NCI-H1092 treated with DMSO at 0.1 percent for 48 hours (cell line): ENCODE measurements around the gene ZBTB32.

ENCODE experiments used
- DNase-seq: peaks from one replicate; lab custom pipeline; 2025; lab: John Stamatoyannopoulos, UW

ZBTB32 gene

DNA sequence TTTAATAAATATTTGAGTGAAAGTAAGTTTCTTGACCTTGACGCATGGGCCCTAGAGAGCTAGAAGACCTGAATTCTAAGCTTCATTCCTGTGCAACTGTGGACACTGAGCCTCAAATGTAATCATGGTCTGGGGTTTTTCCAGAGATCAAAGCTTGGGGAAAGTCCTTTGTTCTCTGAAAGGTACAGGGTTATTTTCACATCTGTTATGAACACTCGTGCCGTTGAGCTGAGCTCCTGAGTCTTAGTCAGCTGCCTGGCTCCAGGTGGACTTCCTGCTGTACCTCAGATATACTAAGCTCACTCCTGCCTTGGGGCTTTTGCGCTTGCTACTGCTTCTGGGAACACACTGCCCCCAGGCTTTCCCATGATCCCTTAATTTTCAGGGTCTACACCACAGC is 7.5 kb upstream of the ZBTB32 start:
- DNase-seq: no peak

DNA sequence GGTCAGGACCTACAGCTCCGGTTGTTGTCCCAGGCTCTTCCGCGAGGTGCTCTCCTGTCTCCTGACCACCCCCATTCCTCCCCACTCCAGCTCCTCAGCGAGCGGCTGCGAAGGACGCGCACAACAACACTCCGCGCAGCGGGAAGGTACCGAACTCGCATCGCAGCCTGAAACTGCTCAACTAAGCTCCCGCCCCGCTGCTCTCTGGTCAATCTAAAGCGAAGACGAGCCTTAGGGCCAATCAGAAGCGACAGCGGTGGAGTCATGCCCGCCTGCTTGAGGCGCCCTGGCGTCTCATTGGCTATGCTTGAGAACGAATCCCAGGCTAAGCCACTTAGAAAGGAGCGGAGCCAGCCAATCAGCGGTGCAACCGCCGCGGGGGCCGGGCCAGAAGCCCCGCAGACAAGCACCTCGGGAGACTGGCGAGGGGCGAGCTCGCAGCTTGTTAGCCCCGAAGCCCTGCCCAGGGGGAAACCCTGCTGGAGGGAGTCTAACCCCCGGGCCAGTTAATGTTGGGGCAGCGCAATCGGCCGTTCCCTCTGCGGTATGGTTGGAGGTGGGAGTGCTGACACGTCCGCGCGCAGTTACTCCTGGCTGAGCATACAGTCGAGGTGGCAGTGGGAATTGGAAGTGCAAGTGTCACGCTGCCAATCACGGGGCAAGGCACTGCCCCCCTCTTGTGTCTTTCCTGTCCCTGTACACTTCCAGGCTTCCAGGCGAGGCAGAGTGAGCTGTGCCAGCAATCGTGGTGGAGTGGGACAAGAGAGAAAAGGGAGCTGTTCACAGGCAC is 1.9 kb upstream of the ZBTB32 start:
- DNase-seq: peak; percentile 96

DNA sequence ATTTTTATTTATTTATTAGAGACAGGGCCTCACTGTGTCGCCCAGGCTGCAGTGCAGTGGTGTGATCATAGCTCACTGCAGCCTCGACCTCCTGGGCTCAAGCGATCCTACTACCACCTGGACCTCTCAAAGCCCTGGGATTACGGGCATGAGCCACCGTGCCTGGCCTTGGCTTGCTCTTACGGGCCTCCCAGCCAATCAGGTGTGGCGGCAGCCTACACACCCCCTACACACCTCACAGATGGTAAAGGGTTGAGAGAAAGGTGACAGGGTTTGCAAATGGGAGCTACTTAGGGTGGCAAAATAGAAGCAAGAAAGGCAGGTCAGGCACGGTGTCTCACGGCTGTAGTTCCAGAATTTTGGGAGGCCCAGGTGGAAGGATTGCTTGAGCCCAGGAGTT is 1.0 kb upstream of the ZBTB32 start:
- DNase-seq: no peak

DNA sequence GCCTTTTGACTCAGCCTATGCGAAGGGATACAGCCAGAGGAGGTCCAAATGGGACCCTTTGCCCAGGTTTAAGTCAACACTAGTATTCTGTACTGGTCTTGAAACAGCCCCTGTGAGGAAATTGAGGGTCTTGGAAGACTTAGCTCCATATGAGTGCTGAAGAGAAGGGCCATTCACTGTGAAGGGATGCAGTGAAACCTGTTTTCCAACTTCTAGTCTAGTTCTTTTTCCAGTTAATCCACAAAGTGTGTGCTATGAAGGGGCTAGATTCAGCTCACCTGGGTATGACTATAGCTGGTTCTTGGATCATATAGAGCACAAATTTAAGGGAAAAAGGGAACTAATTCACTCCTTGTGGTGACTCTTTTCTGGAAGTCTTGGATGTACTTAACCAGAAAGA is 4.0 kb downstream of the ZBTB32 start:
- no peak for DNase-seq

DNA sequence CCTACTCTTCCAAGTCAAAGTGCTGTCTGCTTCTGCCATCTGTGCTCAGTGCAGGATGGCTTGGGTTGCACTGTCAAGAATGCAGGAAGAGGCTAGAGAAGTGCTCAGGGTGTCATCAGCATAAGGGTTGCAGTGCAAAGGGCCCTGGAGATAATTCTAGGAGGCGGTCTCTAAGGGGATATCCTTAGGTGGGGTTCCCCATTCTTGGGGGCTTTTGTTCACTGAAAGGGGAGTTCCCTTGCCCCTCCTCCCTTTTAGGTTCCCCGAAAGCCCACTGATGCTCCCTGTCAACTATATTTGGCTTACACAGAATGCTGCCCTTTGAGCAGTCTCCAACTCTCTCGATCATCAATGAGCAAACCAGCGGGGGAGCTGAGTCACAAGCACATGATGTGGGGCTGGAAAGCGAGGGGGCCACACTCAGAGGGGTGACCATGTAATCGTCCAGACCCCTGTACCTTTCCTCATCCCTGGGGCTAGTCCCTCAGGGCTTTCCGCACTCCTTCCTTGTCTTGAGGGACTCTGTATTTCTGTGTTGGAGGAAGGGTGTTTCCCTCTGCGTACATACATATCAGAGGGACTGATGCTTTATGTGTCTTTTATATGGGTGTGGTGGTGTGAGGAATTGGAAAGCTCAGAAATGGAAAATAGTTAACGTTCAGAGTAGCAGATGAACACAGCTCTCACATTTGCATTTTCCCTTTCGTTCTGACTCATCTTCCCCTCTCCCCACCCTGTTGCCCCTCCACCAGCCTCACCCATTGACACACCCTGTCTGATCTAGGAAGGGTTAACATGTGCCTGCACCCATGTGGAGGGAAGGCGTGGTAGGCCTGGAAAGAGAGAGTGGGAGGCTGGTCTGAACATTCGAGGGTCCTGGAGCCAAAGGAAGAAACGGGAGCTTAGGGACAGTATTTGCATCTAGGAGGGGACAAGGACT is 6.7 kb downstream of the ZBTB32 start:
- DNase-seq: no peak

DNA sequence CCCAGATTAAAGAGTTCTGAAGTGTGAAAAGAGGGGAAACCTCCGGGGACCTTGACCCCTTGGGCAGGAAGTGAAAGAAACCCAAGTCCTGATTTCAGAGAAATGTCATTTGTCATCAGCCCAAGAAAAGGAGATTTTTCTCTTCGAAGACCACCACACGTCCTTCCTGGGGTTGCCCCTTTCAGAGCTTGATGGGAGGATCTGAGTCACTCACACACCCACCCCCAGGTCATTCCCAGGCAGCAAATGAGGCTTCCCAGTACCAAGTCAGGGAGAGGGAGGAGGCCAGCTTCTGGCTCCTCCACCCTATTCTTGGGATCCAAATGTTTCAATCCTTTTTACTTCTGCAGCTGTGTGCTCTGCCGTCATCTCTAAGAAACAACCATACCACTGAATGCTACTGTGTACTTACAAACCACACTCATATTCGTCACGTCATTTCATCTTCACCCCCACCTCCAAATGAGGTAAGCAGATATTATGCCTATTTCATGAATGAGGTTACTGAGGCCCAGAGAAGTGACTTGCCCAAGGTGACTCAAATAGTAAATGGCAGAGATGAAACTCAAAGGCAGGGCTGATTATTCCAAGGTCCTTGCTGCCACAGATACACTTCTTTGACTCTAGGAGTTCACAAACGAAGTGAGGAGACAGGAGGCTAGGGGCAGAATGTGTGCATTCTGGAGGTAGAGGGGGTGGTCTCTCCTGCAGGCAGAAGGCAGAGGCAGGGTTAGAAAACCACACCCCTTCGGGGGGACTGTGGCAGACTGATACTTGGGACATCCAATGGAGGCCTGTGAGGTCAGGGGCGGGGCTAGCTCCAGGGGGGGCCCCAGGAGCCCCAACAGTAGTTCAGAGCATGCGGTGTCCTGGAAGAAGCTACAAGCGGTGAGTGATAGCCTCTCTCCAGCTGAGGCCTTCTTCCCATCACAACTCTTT is 8.5 kb downstream of the ZBTB32 start:
- DNase-seq: no peak

DNA sequence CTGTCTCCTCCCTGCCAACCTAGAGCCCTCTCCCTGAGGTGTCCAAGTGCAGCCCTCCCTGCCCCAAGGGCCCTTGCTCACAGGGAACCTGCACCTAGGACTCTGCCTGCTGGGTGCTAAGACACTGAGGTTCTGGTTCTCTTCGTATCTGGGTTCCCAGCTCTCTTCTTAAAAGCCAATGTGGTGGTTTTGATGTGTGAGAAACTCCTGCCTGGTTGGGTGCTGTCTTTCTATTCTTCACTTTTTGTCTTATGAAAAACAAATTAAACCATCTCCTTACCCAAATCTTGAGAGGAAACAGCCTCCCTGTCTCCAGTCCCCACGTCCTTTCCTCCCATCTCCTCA is 9.1 kb downstream of the ZBTB32 start:
- no peak for DNase-seq

DNA sequence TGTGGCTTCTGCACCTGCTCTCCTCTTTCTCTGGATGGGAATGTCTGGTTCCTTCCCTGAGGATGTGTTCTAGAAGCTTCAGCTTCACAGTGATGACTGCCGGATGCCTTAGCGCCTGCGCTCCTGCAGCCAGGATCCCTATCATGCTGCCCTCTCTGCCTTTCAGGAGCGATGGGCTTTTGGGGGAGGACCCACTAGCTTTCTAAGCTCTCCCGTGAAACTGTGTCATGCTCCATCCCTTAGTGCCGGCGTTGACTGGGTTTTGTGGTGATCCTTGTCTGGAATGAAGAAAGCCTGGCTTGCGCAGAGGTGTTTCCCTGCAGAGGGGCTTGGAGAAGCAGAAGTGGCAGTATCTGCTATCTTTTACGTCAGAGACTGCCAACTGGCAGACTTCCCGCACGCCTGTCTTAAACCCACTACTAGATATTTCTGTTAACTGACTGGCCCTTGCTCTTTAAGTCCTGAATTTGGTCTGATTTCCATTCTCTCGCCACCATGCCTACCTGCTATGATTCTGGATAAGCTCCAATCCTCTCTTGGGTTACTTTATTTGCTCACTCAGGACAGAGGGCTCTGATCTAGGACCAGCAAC is 9.6 kb downstream of the ZBTB32 start:
- DNase-seq: no peak

DNA sequence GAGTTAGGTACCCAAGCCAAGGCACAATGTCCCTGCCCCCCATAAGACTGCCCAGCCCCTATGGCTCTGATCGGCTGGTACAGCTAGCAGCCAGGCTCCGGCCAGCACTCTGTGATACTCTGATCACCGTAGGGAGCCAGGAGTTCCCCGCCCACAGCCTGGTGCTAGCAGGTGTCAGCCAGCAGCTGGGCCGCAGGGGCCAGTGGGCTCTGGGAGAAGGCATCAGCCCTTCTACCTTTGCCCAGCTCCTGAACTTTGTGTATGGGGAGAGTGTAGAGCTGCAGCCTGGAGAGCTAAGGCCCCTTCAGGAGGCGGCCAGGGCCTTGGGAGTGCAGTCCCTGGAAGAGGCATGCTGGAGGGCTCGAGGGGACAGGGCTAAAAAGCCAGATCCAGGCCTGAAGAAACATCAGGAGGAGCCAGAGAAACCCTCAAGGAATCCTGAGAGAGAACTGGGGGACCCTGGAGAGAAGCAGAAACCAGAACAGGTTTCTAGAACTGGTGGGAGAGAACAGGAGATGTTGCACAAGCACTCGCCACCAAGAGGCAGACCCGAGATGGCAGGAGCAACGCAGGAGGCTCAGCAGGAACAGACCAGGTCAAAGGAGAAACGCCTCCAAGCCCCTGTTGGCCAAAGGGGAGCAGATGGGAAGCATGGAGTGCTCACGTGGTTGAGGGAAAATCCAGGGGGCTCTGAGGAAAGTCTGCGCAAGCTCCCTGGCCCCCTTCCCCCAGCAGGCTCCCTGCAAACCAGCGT is 10.4 kb downstream of the ZBTB32 start:
- no peak for DNase-seq

DNA sequence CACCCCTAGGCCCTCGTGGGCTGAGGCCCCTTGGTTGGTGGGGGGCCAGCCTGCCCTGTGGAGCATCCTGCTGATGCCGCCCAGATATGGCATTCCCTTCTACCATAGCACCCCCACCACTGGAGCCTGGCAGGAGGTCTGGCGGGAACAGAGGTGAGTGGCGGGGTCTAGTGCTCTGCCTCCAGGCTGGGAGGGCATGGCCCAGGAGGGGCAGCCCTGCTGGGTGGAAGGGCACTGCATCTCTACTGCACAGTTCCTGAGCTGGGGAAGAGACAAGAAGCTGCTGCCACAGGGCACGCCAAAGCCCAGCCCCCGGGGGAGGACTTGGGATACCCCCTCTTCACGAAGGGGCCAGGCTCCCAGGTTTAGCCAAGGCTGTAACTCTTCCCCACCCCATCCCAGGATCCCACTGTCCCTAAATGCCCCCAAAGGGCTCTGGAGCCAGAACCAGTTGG is 11.0 kb downstream of the ZBTB32 start:
- DNase-seq: no peak

DNA sequence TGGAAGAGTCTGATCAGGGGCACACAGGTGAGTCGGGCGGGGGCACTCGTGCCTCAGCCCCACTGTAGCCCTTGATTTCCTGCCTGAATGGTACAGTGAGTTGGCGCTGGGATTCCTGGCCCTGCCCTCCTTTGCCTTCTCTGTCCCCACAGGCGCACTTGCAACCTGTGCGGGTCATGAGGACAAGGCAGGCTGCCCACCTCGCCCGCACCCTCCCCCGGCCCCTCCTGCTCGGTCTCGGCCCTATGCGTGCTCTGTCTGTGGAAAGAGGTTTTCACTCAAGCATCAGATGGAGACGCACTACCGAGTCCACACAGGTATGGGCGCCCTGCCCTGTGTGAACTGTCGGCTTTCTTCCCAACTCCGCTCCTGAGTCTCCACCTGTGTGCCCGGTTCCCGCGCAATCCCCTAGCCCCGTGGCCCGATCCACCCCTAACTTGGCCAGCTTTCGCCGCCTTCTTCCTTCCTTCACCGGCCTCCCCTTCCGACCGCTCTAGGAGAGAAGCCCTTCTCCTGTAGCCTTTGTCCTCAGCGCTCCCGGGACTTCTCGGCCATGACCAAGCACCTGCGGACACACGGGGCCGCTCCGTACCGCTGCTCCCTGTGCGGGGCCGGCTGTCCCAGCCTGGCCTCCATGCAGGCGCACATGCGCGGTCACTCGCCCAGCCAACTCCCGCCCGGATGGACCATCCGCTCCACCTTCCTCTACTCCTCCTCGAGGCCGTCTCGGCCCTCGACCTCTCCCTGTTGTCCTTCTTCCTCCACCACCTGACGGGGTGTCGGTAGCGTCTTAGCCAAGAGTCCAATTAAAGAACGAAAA is 11.8 kb downstream of the ZBTB32 start:
- no peak for DNase-seq

DNA sequence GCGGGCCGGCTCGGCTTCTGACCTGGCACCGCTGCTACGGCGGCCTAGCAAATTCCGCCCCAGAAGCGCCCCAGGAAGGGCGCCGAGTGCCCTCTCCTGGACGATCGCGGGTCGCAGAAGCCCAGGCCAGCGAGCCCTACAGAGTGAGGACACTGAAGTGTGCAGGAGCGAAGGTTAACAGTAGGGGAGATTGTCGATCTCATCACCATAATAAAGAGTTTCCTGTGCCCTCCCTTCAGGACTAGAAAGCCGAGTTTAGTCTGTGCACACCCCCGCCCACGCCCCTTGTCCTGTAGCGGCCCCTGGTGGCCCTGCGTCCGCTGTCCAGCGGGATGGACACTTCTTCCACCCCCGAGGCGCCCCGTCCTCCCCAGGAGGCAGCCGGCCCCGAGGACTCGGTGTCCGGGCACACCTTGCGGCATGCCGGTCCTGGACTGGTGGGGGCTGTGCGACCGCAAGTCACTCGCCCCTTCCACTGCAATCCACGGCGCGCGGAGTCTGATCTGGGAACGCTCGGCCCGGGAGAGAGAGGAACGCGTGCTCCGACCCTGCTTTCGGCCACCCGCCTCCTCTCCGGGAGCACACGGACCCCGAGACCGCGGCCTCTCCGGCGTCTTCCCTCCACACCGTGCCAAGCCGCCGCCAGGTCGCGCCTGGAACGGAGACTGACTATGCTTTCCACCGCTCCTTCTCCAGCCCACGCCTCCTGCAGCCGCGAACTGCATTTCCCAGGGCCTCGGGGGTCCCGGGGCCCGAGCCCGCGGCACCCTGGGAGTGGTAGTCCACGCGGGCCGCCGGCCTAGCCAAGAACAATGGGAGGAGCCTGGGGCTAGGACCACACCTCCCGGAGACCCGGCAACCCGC is 12.7 kb downstream of the ZBTB32 start:
- peak; percentile 63 for DNase-seq

DNA sequence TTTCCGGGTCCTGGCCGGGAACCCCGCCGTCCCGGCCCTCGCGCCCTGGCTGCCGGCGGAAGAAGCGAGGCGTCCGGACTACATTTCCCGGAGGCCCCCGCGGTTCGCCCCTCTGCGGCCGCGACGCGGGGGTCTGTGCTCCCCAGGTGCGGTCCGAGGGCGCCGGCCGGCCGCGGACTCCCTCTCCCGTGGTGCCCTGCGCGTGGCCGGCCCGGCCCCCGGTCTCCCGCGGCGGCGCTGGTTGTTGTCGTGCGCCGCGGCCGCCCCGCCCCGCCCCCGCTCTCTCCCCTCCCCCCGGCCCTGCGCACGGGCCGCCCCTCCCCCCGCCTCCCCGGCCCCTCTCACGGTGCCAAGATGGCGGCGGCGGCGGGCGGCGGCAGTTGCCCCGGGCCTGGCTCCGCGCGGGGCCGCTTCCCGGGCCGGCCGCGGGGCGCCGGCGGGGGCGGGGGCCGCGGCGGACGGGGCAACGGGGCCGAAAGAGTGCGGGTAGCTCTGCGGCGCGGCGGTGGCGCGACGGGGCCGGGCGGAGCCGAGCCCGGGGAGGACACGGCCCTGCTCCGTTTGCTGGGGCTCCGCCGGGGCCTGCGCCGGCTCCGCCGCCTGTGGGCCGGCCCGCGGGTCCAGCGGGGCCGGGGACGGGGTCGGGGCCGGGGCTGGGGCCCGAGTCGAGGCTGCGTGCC is 13.4 kb downstream of the ZBTB32 start, which contains the start of gene KMT2B:
TSS of gene KMT2B (plus strand) at position 339 of the 680 bp plus-strand sequence. CDS start at position 355, 16 bp downstream.
- peak; percentile 91 for DNase-seq

DNA sequence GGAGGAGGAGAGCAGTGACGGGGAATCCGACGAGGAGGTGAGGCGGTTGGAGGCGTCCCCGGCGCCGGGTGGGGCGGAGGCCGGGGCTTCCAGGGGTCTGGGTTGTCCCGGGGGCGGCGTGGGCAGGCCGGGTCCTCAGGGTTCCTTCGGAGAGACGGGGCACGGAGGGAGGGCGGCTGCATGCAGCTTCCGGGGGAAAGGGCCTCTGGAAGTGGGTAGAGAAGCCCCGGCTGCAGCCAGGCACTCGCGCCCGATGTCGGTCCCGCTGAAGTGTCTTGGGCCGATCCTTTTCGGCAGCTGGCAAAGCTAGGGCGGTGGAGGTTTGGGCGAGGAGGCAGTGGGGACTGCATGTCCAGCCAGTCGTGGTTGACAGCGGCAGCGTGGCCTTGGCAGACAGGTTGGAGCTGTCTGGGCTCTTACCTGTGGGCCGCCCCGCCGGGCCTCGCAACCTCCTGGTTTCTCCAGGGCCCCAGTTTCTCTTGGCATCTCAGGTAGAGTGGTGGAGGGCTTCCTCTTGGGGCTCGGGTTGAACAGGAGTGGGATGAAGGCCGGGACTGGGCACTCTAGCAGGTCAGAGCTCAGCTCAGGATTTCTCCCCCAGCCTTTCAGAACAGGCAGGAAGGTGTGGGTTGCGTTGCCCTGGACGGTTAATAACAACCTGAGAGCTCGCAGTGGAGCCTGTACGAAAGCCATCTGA is 14.1 kb downstream of the ZBTB32 start:
- peak; percentile 2 for DNase-seq

DNA sequence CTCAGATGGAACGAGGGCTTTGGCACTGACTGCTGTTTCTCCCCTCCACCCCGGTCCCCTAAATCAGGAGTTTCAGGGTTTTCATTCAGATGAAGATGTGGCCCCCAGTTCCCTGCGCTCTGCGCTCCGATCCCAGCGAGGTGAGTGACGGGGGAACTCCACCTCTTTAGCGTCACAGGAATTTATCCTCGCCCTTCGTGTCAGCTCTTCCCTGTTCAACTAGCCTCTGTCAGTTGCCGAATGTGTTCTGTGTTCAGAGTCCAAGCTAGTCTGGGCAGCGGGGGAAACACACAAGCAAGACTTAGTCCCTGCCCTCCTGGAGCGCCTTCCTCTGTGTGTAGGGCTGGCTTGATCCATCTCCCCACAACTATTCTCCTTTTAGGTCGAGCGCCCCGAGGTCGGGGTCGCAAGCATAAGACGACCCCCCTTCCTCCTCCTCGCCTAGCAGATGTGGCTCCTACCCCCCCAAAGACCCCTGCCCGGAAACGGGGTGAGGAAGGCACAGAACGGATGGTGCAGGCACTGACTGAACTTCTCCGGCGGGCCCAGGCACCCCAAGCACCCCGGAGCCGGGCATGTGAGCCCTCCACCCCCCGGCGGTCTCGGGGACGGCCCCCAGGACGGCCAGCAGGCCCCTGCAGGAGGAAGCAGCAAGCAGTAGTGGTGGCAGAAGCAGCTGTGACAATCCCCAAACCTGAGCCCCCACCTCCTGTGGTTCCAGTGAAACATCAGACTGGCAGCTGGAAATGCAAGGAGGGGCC is 15.2 kb downstream of the ZBTB32 start:
- DNase-seq: no peak

DNA sequence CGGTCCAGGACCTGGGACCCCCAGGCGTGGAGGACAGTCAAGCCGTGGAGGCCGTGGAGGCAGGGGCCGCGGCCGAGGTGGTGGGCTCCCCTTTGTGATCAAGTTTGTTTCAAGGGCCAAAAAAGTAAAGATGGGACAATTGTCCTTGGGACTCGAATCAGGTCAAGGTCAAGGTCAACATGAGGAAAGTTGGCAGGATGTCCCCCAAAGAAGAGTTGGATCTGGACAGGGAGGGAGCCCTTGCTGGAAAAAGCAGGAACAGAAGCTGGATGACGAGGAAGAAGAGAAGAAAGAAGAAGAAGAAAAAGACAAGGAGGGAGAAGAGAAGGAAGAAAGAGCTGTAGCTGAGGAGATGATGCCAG is 15.8 kb downstream of the ZBTB32 start:
- no peak for DNase-seq

DNA sequence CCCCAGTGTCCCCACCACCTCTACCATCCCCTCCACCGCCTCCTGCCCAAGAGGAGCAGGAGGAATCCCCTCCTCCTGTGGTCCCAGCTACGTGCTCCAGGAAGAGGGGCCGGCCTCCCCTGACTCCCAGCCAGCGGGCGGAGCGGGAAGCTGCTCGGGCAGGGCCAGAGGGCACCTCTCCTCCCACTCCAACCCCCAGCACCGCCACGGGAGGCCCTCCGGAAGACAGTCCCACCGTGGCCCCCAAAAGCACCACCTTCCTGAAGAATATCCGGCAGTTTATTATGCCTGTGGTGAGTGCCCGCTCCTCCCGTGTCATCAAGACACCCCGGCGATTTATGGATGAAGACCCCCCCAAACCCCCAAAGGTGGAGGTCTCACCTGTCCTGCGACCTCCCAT is 16.3 kb downstream of the ZBTB32 start:
- no peak for DNase-seq
